CD4-positive, alpha-beta T cell treated with Interferon gamma for 1 hour (primary cell): Measurements from ENCODE around the gene UGT1A8.
"Not testable (repeated sequence)": the region's sequence is repeated elsewhere in the genome, so short reads cannot be mapped to it uniquely, and the experiment has no call there.

ENCODE experiments used
- DNase-seq: peaks from one replicate; pipeline ENCODE4 v3.0.0-alpha.2; 2020

Gene UGT1A8

DNA sequence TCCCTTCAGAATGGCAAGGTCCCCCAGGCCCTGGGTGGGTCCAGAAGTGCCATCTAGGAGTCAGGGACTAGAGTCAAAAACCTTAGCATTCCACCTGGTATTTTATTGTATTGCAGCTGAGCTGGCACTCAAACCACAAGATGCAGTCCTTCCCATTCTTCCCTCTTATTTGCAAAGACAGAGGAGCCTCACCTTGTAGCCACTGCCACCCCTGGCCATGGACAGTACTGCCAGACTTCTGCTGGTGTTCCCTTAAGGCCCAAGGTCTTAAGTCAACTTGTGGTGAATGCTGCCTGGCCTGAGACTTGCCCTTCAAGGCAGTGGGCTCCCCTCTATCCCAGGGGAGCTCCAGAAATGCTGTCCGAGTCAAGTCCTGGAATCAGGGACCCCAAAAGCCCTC, 25.7 kb downstream of the UGT1A8 start:
- no peak for DNase-seq

DNA sequence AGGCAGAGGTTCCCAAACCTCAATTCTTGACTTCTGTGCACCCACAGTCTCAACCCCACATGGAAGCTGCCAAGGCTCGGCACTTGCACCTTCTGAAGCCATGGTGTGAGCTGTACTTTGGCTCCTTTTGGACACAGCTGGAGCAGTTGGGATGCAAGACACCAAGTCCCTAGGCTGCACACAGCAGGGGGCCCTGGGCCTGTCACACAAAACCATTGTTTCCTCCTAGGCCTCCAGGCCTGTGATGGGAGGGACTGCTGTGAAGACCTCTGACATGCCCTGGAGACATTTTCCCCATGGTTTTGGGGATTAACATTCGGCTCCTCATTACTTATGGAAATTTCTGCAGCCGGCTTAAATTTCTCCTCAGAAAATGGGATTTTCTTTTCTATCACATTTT, 28.6 kb downstream of the UGT1A8 start:
- not testable (repeated sequence) for DNase-seq

DNA sequence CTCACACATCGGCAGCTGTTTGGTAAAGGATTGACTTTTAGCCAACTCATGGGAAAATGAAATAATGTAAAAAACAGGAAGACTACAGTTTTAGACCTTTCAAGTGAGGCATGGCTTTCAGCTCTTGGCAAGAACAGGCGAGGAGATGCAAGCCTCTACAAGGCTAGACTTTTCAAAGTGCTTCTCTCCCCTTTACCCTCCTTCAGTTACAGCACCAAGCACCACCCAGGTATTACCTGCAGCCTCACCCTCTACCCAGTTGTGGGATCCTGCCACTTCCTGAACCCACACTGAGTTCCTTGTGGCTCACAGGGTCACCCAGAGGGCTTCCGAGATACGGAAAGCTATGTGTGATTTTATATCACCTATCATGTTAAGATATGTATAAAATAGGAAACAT, 33.5 kb downstream of the UGT1A8 start:
- DNase-seq = no peak

DNA sequence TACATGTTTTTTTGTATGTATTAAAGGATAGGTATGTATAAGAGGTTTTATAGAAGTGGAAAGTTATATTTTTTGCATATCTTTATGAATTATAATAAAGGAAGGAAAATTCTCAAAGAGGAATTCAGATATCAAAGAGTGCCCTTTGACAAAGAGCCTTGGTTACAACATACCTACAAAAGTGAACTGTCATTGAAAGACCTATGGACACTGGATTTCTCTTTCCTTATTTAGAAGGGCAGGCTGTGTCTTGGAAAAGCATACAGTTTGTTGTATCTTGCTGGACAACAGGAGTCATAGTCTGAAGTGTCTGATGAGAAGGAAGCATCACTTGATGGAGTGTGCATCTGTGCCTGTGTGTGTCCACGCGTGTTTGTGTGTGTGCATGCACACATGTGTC, 34.0 kb downstream of the UGT1A8 start:
- no peak for DNase-seq

DNA sequence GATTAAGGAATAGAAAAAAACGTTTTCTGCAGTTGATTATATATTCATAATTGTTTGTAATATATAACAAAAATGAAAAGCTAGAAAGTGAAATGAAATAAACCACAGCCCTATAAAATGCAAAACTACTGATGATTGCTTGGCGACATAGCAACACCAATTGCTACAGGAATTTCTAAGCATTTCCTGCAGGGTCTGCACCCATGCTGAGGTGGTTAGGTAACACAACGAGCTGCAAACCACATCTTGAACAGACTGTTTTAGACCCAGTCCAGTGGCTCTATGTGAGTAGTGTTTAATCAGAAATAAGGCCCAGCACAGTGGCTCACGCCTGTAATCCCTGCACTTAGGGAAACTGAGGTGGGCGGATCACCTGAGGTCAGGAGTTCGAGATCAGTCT, 37.1 kb downstream of the UGT1A8 start:
- DNase-seq = no peak

DNA sequence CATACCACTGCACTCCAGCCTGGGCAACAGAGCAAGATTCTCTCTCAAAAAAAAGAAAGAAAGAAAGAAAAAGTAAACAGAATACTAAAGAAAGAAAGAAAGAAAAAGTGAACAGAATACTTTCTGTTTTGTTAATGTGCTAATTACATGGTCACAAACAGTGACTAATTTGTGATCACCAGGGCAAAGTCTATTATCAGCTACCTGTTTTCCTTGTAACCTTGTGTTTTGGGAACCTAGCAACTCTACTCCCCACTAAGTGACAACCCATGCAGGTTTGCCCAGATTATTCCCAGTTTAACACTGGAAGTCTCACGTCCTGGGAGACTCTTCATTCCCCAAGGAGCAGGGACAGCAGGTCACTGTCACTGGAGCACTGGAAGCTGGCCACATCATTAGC, 37.6 kb downstream of the UGT1A8 start:
- no peak for DNase-seq

DNA sequence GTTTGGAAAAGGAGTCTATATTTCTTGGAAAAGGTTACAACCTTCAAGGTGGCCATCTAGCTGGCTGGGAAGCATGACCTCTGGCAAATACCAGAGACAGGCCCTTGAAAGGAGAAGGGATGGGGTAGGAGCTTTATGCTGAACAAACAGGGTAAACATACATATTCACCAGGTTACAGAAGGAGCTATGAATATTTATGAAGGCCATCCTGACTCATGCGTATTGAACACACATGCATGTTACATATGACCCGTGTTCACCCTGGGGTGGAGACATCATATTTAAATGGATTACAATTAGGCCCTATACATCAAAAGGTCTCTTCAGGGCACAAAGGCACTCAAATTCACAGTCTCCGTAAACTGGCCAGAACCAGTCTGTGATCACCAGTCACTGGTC, 38.5 kb downstream of the UGT1A8 start:
- DNase-seq = not testable (repeated sequence)

DNA sequence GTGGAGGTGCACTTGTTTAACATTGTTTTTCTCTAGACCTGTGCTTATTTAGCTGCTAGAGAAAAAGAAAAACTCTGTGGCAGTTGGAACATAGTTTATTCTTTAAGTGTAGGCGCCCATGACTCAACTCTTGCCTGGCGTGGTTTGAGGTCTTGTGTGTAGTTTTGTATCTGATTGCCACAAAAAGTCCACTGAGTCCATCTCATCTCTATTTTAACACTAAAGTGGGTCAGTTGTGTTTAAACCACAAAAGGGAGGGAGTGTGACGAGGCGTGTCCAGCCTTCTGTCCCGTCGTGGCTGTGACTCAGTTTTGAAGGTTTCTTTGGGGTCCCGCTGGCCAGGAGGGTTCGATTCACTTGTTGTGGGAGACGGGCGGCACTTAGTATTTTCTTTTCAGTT, 39.0 kb downstream of the UGT1A8 start:
- no peak for DNase-seq

DNA sequence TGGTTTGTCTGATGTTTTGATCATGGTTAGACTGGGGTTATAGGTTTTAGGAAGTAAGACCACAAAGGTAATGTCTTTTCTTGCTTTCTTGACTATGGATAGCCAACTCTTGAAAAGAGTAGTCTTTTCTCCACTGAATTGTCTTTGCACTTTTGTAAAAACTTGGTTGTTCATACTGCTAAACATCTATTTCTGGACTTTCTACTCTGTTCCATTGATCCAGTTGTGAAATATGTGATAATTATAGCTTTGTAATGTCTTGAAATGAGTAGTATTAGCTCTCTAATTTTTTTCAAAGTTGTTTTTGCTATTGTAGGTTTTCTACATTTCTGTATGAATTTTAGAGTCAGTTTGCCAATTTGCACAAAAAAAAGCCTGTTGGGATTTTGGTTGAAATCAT, 41.2 kb downstream of the UGT1A8 start:
- DNase-seq = no peak

DNA sequence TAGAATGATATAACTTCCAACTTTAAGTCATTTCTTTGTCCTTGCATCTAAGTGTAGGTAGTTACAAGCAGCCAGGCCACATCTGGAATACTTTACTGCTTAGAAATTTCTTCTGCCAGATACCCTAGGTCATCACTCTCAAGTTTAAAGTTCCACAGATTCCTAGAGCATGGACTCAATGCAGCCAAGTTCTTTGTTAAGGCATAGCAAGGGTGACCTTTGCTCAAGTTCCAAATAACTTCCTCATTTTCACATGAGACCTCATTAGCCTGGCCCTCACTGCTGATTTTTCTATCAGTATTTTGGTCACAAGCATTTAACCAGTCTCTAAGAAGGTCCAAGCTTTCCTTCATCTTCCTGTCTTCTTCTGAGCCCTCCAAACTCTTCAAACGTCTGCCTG, 46.5 kb downstream of the UGT1A8 start:
- DNase-seq = no peak

DNA sequence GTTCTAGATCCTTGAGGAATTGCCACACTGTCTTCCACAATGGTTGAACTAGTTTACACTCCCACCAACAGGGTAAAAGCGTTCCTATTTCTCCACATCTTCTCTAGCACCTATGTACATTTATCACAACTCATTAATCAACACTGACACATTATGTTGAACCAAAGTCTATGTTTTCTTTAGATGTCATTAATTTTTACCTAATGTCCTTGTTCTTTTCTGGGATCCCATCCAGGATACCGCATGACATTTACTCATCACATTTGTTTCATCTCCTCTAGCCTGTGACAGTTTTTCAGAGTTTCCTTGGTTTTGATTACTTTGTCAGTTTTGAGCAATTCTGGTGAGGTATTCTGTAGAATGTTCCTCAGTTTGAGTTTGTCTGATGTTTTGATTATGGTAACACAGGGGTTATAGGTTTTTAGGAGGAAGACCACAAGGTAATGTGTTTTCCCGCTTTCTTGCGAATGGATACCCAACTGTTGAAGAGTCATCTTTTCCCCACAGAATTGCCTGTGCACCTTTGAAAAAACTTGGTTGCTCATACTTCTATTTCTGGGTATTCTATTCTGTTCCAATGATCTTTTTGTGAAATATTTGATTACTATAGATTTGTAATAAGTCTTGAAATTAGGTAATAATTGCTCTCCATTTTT, 51.3 kb downstream of the UGT1A8 start:
- no peak for DNase-seq

DNA sequence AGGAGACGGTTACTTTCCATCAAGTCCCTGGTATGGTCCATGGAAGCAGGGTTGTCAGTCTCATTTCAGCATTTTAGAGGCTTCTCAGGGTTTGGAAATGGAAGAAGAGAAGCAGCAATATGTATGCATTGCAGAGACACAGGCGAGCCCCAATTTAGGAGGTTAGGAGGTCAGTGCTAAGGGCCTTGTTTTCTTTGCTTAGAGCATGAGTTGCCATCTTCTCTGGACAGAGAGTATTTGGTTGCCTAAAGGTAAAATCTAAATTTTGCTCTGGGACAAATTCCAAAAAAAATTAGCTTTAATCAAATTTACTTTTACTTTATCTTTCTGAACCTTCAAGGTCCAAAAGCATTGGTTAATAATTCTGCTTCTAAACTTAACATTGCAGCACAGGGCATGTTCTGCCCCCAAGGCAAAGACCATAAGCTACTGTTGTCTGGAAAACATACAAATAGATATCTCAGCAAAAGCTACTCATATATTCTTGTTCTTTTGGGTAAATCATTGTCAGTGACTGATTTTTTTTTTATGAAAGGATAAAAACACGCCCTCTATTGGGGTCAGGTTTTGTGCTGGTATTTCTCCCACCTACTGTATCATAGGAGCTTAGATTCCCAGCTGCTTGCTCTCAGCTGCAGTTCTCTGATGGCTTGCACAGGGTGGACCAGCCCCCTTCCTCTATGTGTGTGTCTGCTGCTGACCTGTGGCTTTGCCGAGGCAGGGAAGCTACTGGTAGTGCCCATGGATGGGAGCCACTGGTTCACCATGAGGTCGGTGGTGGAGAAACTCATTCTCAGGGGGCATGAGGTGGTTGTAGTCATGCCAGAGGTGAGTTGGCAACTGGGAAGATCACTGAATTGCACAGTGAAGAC, 54.1 kb downstream of the UGT1A8 start, which contains the start of gene UGT1A9:
Gene UGT1A9 (plus strand): TSS at position 609 of the 872 bp plus-strand sequence. CDS start 37 bp downstream, at position 646.
- DNase-seq = no peak

DNA sequence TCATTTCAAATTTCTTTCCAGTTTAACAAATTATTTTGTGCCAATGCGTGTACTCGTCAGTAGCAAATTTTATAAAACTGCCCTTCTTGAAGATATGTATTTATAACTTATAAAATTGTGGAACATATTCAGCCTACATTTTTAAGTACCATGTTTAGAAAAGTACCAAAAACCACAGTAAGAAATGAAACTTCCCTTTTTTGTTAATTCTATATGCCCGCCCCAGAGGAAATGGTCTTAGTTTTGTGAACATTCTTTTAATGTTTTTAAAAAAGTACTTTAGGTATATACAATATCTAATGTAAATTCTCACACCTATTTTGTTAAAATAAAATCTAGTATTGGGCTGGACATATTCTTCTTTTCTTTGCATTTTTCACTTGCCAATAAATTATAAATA, 55.5 kb downstream of the UGT1A8 start:
- DNase-seq = no peak

DNA sequence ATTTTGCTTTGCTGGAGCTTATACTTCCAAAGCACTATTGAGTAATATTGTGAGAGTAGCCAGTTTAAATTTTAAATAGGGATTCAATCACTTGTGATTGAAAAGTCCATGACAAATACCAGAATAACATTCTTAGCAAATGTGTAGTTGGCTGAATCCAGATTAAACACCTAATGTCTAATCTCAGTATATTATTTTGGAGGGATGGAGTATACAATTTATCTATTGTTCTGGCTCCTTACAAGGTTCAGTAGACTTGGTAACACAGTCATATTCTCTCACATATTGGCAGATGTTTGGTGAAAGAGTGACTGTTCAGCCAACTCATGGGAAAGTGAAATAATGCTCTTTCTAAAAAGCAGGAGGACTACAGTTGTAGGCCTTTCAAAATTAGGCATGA, 56.5 kb downstream of the UGT1A8 start:
- no peak for DNase-seq

DNA sequence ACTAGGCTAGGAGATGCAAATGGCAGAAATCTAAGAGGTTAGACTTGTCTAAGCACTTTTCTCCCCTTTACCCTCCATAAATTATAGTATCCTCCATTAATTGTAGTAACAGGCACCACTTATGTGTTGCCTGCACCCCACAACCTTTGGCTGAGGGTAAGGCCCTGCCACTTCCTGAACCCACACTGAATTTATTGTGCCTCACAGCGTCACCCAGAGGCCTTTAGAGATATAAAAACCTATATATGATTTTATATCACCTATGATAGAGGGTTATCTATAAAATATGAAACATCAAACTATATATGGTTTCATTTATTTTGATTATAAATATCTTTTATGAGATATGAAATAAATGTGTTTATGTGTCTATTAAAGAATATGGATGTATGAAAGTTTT, 56.9 kb downstream of the UGT1A8 start:
- no peak for DNase-seq

DNA sequence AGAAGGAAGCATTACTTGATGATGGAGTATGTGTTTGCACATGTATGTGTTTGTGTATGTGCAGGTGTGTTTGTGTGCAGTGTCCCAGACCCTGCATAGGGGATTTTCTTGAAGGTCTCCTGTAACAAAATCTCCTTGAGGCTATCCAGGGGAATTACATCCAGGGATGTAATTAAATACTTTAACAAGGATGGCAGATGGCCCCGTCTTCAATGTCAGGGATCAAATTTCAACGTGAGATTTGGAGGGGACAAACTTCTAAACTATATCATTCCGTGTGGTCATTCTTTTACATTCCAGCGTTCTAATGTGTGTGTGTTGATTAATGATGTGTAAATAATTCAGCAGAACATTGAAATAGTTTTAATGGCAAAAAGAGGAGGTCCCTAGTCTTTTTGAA, 57.6 kb downstream of the UGT1A8 start:
- DNase-seq = no peak

DNA sequence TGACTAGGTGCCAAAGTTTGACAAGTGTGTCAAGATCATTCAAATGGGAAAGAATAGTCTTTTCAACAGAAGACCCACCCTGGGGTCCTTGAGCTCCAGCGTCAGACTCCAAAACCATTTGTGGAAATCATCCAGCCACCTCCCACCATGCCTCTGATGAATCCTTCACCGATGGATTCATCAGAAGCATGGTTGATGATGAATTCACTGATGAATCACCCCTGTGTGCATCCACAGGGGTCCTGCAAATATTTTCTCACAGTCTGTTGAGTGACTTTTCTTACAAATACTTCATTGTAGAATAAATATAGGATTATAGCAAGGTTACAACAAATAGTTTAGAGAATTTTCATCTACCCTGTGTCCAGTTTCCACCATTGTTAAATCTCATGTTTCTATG, 58.6 kb downstream of the UGT1A8 start:
- DNase-seq = no peak

DNA sequence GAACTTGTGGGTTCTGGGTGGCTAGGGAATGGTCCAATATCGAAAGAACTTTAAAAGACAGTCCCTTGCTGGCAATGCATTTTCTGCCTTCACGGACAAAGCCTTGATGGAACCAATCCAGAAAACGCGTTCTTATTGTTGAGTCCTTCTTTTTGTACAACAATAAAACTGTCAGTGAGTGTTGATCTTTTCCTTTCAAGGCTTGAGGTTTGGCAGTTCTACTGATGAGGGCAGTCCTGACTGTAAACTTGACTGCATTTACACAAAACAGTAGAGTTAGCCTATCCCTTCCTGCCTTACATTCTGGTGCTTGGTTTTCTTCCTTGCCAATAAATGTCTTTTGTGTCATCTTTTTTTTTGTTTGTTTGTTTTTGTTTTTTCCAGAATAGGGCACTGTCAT, 61.8 kb downstream of the UGT1A8 start:
- no peak for DNase-seq

DNA sequence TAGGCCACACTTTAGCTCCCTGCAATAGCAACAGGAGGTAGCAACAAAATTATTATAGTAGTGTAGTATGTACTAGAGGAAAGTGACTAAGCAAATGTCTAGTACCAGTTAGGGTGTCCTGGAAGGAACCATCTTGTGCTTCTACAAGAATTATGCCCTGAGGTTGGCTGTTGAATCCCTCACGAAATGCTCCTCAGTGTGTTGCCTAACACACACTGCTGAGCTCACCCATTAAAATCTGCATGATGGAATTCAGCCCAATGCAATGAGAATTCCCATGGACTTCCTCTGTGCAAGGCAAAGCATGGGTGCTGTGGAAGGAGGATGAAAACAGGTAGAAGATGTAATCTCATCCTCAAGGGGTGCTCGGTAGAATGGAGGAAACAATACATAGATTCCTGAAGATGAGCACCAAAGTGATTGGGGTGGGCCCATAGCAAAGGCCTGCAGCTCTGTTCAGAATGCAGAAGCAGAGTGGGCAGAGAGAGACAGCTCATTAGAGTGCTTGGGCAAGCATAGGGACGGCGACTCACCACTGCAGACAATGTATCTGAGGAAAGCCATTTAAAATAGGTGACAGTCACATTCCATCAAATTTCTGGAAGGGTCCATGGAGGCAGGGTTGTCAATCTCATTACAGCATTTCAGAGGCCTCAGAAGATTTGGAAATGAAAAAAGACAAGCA, 63.1 kb downstream of the UGT1A8 start:
- DNase-seq = no peak

DNA sequence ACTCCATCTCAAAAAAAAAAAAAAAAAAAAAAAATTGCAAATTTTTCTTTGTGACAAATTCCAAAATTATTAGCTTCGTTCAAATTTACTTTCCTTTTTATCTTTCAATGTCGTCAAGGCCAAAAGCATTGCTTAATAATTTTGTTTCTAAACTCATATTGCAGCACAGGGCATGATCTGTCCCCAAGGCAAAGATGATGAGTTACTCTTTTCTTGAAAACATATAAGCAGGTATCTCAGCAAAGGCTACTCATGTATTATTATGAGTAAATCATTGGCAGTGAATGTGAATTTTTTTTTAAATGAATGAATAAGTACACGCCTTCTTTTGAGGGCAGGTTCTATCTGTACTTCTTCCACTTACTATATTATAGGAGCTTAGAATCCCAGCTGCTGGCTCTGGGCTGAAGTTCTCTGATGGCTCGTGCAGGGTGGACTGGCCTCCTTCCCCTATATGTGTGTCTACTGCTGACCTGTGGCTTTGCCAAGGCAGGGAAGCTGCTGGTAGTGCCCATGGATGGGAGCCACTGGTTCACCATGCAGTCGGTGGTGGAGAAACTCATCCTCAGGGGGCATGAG, 64.2 kb downstream of the UGT1A8 start, which contains the start of gene UGT1A7:
Gene UGT1A7 (plus strand): TSS at position 381 of the 579 bp plus-strand sequence. CDS start 37 bp downstream, at position 418.
- no peak for DNase-seq

DNA sequence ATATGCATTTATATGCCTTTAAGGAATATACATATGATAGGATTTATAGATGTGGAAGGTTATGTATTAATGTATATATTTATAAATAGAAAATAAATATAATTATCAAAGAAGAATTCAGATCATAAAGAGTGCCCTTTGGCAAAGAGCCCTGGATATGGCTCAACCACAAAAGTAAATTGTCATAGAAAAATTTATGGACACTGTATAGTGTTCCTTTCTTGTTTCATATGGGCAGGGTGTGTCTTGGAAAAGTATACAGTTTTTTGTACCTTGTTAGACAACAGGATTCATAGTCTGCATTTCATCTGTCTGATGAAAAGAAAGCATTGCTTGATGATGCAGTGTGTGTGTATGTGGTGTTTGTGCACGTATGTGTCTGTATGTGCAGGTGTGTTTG, 67.2 kb downstream of the UGT1A8 start:
- no peak for DNase-seq

DNA sequence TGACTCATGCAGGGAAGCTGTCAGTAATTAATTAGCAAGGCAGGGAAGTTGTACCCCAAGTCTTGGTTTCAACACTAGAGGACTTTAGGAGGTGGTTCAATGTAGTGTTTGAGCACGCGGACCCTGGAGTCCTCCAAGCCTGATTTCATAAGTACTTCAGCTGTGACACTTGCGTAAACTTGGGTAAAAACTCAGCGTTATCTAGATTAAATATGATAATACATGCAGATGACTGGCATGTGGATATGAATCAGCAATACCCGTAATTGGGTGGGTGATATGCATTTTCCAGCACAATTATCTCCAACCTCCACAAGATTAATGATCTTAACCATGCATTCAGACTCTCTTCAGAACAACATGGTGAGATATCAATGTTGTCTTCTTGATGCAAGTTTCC, 69.5 kb downstream of the UGT1A8 start:
- DNase-seq = no peak

DNA sequence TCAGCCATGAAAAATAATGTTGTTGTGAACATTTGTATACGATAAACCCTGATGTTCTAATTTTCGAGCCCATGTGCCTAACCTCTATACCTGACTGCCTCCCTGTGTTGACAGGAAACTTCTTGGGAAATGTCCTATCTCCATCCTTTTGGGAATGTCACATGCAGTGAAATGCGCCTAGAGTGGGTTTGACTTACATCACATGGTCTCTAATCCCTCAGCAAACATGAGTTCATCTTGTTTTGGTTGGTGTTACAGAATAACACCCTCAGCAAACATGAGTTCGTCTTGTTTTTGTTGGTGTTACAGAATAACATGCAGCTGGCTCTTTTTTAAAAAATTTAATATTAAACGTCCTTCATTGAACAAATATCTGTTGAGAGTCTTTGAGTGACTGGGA, 70.9 kb downstream of the UGT1A8 start:
- no peak for DNase-seq
